ENCODE results near the gene DNAJC17.

The DNAJC17 gene

DNA sequence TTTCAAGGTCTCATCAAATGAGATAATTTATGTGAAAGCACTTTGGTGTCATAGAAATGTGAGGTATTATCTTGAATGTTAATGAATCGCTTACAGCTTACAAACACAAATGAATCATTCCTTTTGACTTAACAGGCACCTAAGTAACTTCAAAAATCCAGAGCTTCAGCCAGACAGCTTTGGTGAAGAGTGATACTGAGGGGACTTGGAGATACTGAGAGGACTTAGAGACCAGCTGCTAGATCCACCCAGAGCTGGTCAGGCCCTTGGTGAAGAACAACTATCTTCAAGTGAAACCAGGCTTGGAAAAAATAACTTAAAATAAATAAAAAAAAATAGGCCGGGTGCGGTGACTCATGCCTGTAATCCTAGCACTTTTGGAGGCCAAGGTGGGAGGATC, 16.6 kb downstream of the DNAJC17 start:
- DNase-seq (ENCODE audit: low read depth in 2 of 2) = no peak

DNA sequence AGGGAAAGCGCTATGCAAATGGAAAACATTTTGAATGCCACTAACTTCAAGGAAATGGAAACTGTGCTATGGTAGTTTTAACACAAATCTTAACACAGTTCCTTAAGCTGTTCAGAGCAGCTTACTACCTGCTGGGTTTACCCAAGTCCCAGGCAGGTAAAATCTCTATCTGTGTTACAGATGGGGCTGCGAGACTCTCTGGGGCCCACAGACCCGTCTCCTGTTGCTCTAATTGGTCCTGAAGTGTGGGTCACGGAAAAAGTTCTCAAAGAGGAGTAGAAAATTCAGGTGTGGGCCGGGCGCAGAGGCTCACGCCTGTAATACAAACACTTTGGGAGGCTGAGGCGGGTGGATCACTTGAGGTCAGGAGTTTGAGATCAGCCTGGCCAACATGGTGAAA, 17.3 kb downstream of the DNAJC17 start:
- DNase-seq (ENCODE audit: low read depth in 2 of 2) = no peak

DNA sequence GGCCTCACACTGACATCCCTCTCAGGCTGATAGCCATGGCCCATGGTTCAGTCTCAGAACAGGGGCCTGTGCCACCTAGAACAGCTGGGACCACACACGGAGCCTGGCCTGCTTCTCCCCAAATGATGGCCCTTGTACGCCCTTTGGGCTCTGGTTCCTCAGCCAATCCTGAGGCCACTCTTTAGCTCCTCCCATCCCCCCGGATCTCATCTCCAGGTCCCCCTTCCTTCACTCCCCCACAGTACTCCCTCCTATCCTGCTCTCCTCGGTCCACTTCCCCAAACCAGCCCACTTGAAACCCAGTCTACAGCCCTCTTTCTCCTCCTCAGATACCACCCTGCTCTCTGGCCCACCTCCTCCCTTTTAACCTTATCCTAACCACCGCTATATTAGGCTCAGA, 18.2 kb downstream of the DNAJC17 start:
- no peak for DNase-seq (ENCODE audit: low read depth in 2 of 2)

GRCh38 chr15:40787991-40788390, 19.3 kb downstream of the DNAJC17 start:
- no peak for DNase-seq (ENCODE audit: low read depth in 2 of 2)

GRCh38 chr15:40787344-40787841, 19.9 kb downstream of the DNAJC17 start:
- peak; percentile 67 to 71 for DNase-seq (ENCODE audit: low read depth in 2 of 2)

GRCh38 chr15:40785814-40786213, 21.5 kb downstream of the DNAJC17 start:
- DNase-seq (ENCODE audit: low read depth in 2 of 2) = no peak

DNA sequence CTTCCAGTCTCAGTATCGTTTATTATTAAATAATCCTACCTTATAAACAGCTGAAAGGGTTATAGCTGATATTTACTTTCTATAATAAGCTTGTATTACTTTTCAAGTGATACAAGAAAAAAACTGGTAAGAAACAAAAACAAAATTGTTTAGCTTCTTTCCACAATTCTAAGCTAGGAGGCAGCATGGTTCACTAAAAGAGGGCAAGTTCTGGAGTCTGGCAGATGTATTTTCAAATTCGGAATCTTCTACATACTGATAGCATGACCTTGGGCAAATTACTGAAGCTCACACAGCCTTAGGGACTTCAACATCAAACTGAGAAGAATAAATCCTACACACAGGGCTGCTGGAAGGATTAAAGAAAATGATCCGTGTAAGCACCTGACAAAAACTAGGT, 22.1 kb downstream of the DNAJC17 start:
- no peak for DNase-seq (ENCODE audit: low read depth in 2 of 2)

GRCh38 chr15:40782609-40783227, 24.6 kb downstream of the DNAJC17 start:
- peak; percentile 53 to 63 for DNase-seq (ENCODE audit: low read depth in 2 of 2)

DNA sequence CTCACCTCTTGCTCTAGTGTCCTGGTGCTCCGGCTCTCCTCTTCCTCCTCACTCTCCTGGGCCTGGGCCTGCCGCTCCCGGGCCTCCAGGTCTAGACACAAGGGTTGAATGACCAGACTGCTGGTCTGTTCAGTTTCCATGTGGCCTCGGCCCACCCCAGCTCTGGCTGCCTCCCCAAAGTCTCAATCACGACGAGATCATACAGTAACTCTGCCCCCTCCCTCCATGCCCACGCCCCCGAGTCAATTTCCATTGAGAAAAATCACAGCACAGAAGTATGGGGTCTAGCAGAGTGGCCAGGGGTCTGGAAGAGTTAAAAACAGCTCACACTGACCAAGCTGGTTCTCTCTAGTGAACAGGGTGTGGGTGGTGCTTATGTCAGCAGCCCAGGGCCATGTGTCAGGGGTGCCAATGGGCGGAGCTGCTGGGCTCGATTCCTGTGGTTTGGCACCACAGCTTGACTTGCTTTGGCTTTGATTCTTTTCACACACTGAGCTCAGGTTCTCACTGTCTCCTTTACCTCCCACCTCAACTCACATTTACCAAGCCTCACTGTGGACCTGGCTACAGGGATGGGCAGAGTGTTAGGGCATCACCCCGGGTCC, 30.6 kb downstream of the DNAJC17 start:
- DNase-seq (ENCODE audit: low read depth in 2 of 2) = peak in 1 of 2 donors; percentile 61

DNA sequence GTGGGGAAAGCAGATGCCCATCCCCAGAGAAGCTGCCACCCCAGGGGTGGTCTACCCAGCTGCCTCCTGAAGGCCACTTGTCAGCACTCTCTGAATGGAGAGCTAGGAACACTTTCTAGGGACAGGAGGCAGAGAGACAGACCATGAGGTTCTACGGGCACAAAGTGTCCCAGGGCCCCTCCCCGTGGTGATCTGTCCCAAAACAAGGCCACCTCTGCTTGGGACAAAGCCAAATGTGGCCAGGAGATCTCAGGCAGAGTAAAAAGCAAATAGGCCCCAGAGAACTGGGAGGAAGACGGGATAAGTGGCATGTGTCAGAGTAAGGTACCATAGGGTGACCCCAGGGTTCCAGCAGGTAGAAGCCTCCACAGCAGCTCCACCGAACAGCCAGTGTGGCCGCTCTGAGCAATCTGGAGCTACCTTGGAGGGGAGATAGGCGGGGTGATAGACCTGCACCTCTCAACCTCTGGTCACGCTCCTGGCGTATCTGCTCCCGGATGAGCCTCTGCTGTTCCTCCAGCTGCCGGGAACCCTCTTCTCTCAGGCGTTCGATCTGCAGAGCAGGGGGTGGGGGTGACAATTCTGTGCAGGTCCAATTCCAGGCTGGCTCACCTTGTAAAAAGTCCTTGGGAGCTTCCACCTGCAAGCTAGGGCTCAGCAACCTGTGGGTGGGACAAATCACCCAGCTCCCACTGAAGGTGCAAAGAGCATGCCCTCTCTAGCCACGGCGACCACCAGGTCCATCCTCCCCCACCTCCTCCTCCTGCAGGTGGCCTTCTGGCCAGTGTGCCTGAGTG, 31.3 kb downstream of the DNAJC17 start:
- DNase-seq (ENCODE audit: low read depth in 2 of 2) = no peak

DNA sequence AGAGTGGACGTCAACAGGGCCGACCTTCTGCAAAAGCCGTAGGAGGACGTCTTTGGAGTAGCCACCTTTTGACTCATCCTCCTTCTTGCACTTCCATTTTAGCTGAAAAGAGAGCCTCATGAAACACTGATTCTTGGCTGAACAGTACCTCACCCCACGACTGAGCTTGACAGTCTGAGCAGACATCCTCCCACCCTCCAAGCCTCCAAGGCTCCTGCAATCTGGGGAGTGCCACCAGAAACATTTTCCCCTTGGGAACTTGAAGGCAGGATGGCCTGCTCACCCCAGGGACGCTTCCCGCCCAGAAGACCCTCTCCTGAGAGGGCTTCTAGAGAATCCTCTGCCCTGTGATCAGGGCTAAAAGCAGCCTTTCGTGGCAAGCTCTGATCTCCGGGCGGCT, 32.3 kb downstream of the DNAJC17 start:
- DNase-seq (ENCODE audit: low read depth in 2 of 2) = no peak

- no peak for DNase-seq (ENCODE audit: low read depth in 2 of 2)
These were observed 33.4 kb downstream of the DNAJC17 start for GRCh38 chr15:40773902-40774301.

GRCh38 chr15:40773496-40773895, 33.8 kb downstream of the DNAJC17 start:
- DNase-seq (ENCODE audit: low read depth in 2 of 2) = no peak

DNA sequence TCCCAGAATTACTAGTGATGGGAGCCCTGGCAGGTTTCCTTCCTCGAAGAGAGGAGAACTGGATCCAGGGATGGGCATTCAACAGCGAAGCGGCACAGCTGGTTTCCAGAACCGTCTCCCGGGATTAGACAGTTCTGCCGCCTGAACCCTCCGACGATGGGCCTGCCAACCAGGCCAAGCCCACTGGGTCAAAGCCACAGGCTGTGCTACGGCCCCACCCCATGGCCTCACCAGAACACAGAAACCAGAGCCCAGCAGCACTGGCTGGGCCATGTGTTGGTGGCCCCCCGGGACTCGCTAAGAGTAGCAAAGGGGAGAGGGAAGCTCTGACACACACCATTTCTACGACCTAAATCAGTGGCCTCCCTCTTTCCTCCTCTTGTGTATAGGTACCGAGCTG, 35.3 kb downstream of the DNAJC17 start:
- DNase-seq (ENCODE audit: low read depth in 2 of 2) = no peak

DNA sequence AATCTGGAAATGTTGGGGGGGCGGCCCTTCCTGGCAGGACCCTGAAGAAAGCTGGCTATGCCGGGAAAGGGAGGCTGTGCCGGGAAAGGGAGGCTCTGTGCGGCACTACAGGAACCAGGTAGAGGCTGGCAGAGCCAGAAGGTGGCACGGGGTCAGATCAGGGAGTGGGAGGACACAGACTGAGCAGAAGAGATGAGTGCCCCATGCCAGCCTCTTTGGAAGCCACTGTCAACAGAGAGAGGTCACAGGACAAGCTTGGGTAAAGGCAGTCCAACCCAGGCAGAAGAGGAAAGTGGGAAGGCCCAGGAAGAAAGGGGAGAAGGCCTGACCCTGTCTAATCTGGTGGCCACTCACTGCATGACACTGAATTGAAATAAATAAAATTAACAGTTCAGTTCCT, 36.0 kb downstream of the DNAJC17 start:
- no peak for DNase-seq (ENCODE audit: low read depth in 2 of 2)

GRCh38 chr15:40770147-40770721, 37.0 kb downstream of the DNAJC17 start:
- DNase-seq (ENCODE audit: low read depth in 2 of 2) = no peak

DNA sequence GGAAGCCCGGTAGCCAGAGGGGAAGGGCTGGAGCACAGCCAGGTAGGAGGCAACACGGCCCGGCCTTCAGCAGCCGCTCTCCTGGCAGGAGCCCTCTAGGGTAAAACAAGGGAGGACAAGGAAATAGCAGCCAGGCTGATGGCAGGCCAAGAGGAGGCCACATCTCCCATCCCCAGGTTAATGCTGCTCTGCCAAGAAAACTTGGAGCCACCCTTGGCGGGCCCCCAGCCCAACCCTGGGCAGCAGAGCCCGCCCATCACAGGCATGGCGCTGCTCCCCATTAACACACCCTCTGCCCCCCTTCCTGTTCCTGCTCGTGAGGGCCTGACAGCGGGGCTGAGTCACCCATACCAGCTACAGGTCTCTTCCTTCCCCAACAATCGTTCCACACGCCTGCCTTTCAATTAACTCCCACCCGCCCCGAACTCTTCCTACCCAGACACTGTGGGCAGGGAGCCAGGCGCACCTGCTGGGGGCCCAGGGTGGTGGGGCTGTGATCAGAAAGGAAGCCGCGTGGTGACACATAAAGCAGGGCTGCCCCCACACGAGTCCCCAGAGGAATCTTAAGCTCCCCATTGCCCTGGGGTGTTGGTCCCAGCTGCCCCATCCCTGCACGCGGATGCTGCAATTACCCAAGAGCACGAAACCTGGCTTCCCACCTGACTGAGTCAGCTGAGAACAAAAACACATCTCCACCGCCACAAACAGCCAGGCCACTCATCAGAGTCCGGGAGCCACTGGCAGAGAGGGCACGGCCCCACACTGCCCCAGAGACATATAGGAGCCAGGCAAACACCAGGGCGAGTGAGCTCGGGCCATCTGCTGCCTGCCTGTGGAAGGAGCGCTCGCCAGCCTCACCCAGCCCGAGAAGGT, 37.8 kb downstream of the DNAJC17 start, which contains the start of gene C15orf62:
TSS of gene C15orf62 (plus strand) at position 707 of the 873 bp plus-strand sequence. CDS start 516 bp downstream, outside the sequence.
- peak; percentile 80 for DNase-seq (ENCODE audit: low read depth in 2 of 2)

GRCh38 chr15:40768521-40769273, 38.6 kb downstream of the DNAJC17 start:
- no peak for DNase-seq (ENCODE audit: low read depth in 2 of 2)

DNA sequence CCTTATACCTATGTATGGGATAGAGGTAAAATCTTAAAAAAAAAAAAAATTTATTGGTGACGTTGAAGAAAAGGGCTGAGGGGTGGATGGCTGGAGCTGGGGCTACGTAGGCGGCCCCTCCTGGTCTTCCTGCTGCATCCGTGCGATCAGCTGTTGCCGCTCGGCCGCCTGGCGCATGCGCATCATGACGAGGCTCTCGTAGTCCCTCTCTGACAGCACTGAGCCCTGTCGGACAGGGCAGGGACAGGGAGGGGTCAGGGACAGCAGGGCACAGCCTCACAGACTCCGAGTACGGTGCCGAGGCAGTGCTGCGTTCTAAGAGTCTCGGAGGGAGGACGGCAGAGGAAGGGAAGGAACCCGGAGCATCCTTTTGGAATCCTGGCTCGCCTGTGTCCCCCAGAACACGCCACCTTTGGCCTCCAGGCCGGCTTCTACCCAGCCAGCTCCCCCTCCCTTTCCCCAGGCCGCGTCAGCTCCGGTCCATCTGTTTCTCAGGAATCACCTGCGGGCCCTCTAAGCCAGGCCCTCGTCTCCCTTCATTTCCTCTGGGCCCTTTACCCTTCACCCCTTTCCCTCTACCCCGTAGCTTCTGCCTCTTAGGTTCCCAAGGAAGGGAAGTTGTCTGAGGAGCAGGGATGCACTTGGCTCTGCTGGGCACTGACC, 39.3 kb downstream of the DNAJC17 start:
- no peak for DNase-seq (ENCODE audit: low read depth in 2 of 2)
